ENCODE results near the gene HAUS2.
"Not testable (repeated sequence)": the region's sequence is repeated elsewhere in the genome, so short reads cannot be mapped to it uniquely, and the experiment has no call there.

GRCh38 chr15:42601316-42601715 lies 52.7 kb downstream of the HAUS2 start:
- not testable (repeated sequence) for TF ChIP-seq RFX5 (IDR thresholded peaks at IDR 0.05); REST (IDR thresholded peaks at IDR 0.05); CHD4 (IDR thresholded peaks at IDR 0.05; ENCODE audit: borderline replicate concordance); POLR2A (IDR thresholded peaks at IDR 0.05; ENCODE audit: low read length); CTCF (IDR thresholded peaks at IDR 0.05); NR3C1 (IDR thresholded peaks at IDR 0.05)

Measured in A549 (cell line).